HCT116 (cell line): ENCODE measurements around the gene IQCM. TPM values are rescaled to one million over a fixed set of nuclear protein-coding genes. Genes with fewer than 3 reads are reported as not detected.

ENCODE experiments used
- ATAC-seq: fragments of 200-7000 bp; cut with Tn5 transposase; 2 replicates; pipeline ENCODE4 v1.9.1; 2020; ENCODE audit warnings: mild to moderate bottlenecking, moderate library complexity
- BruUV-seq: library from RNA; stranded (reverse); fragments of 400-500 nt; replicated peaks from 2 replicates; lab custom pipeline; 2021; lab: Mats Ljungman, UMichigan
- CTCF ChIA-PET: fragments of 300-600 bp; sonication (Branson Sonifier 250); formaldehyde crosslinking; loops from one replicate; lab custom pipeline; 2021; ENCODE audit warnings: antibody characterized with exemption; lab: Charles Lee
- POLR2A ChIA-PET: fragments of 300-600, 350-600 bp; sonication (Branson Sonifier 250); formaldehyde crosslinking; loops from one replicate; lab custom pipeline; 2021; ENCODE audit warnings: antibody characterized with exemption; lab: Charles Lee
- RAD21 ChIA-PET, 2 experiments: fragments of 300-600 bp; sonication (Branson Sonifier 250); formaldehyde crosslinking; loops; one replicate each; lab custom pipeline; 2023; ENCODE audit warnings: low total read pairs in 2 of 2; ENCODE audit not compliant: uncharacterized antibody in 2 of 2, unreplicated experiment in 2 of 2, low non-redundant PET in 1 of 2; lab: Charles Lee
- DNase-seq: peaks from one replicate; pipeline ENCODE4 v3.0.0-alpha.2; 2010; ENCODE audit warnings: low read depth, low spot score
- H2AFZ ChIP-seq: fragments of 200-600 bp; shearing (Covaris generic), sonication (generic); 2 replicates; pipeline ENCODE4 v1.6.1; 2017; ENCODE audit warnings: low read depth, mixed run types, mixed read lengths, antibody characterized with exemption, low read length; ENCODE audit not compliant: poor library complexity, severe bottlenecking
- H3K27ac ChIP-seq: 2 replicates; pipeline ENCODE4 v1.5.1; 2012; ENCODE audit warnings: low read depth, low read length
- H3K27me3 ChIP-seq: fragments of 200-600 bp; sonication (generic); 2 replicates; pipeline ENCODE4 v1.6.1; 2016; ENCODE audit warnings: mixed run types, low read length, mixed read lengths; ENCODE audit not compliant: insufficient read depth
- H3K36me3 ChIP-seq, 2 experiments: fragments of 200-500 bp in 1 of 2; fragments of 200-600 bp in 1 of 2; sonication (Bioruptor generic) in 1 of 2; sonication (generic) in 1 of 2; 2 replicates each; pipeline versions ENCODE4 v1.5.1 to v1.6.1; 2014 to 2016; ENCODE audit warnings: low read length in 2 of 2, inconsistent platforms in 1 of 2, mixed read lengths in 1 of 2, mixed run types in 1 of 2; ENCODE audit not compliant: insufficient read depth in 2 of 2, control insufficient read depth in 1 of 2
- H3K4me1 ChIP-seq, 2 experiments: fragments of 200-600 bp in 1 of 2; sonication (generic) in 1 of 2; 2 replicates each; pipeline versions ENCODE4 v1.5.1 to v1.6.1; 2012 to 2017; ENCODE audit warnings: low read length in 2 of 2, inconsistent platforms in 1 of 2, mild to moderate bottlenecking in 1 of 2, mixed read lengths in 1 of 2, mixed run types in 1 of 2, moderate library complexity in 1 of 2; ENCODE audit not compliant: insufficient read depth in 2 of 2, control insufficient read depth in 1 of 2
- H3K4me2 ChIP-seq: fragments of 200-600 bp; sonication (generic); 2 replicates; pipeline ENCODE4 v1.6.1; 2017; ENCODE audit warnings: mixed run types, low read length, mixed read lengths
- H3K4me3 ChIP-seq, 2 experiments: fragments of 200-600 bp in 1 of 2; sonication (generic) in 1 of 2; replicated peaks in 1 of 2; 2 replicates each; pipeline ENCODE4 v1.5.1; 2011 to 2016; ENCODE audit warnings: low read length in 2 of 2, control low read depth in 1 of 2, low read depth in 1 of 2, mild to moderate bottlenecking in 1 of 2, mixed read lengths in 1 of 2, mixed run types in 1 of 2
- H3K79me2 ChIP-seq: fragments of 200-600 bp; sonication (generic); 2 replicates; pipeline ENCODE4 v1.6.1; 2017; ENCODE audit warnings: mild to moderate bottlenecking, mixed run types, low read length, moderate library complexity, mixed read lengths; ENCODE audit not compliant: insufficient read depth
- H3K9ac ChIP-seq: fragments of 200-600 bp; sonication (generic); 2 replicates; pipeline ENCODE4 v1.6.1; 2016; ENCODE audit warnings: low read length, mixed read lengths
- H3K9me2 ChIP-seq: fragments of 200-600 bp; sonication (generic), shearing (Covaris generic); 2 replicates; pipeline ENCODE4 v1.6.1; 2017; ENCODE audit warnings: mixed run types, mild to moderate bottlenecking, moderate library complexity; ENCODE audit not compliant: insufficient read depth
- H3K9me3 ChIP-seq, 2 experiments: fragments of 200-500 bp in 1 of 2; fragments of 200-600 bp in 1 of 2; sonication (Bioruptor generic) in 1 of 2; sonication (generic) in 1 of 2; 2 replicates each; pipeline ENCODE4 v1.6.1; 2014 to 2017; ENCODE audit warnings: low read length in 2 of 2, mixed read lengths in 2 of 2, inconsistent platforms in 1 of 2, low read depth in 1 of 2, mild to moderate bottlenecking in 1 of 2, mixed run types in 1 of 2, moderate library complexity in 1 of 2; ENCODE audit not compliant: control insufficient read depth in 1 of 2, insufficient read depth in 1 of 2
- H4K20me1 ChIP-seq: fragments of 200-600 bp; sonication (generic), shearing (Covaris generic); 2 replicates; pipeline ENCODE4 v1.6.1; 2017; ENCODE audit warnings: mixed run types, mild to moderate bottlenecking, moderate library complexity; ENCODE audit not compliant: insufficient read depth
- ATF3 ChIP-seq: IDR thresholded peaks from 2 replicates; pipeline ENCODE4 v1.6.1; 2012
- CEBPB ChIP-seq: IDR thresholded peaks from 2 replicates; pipeline ENCODE4 v1.6.1; 2012; ENCODE audit warnings: low read depth
- CTCF ChIP-seq, 3 experiments: fragments of 200-600 bp in 1 of 3; sonication (generic) in 1 of 3; IDR thresholded peaks in 2 of 3; conservative IDR thresholded peaks in 1 of 3; 2 replicates each; pipeline ENCODE4 v1.5.1; 2012 to 2017; ENCODE audit warnings: low read depth in 2 of 3, low read length in 2 of 3, antibody characterized with exemption in 1 of 3, borderline replicate concordance in 1 of 3, control low read depth in 1 of 3, mild to moderate bottlenecking in 1 of 3, mixed read lengths in 1 of 3, mixed run types in 1 of 3, moderate library complexity in 1 of 3; ENCODE audit not compliant: insufficient read depth in 1 of 3
- EGR1 ChIP-seq: IDR thresholded peaks from 2 replicates; pipeline ENCODE4 v1.6.1; 2012; ENCODE audit warnings: low read depth
- EZH2 ChIP-seq: fragments of 200-600 bp; sonication (generic); IDR thresholded peaks from 2 replicates; pipeline ENCODE4 v1.6.1; 2017; ENCODE audit warnings: antibody characterized with exemption, mixed run types
- EZH2phosphoT487 ChIP-seq: fragments of 200-600 bp; IDR thresholded peaks from 2 replicates; pipeline ENCODE4 v1.6.1; 2018; ENCODE audit warnings: antibody characterized with exemption, borderline replicate concordance
- FOSL1 ChIP-seq: IDR thresholded peaks from 2 replicates; pipeline ENCODE4 v1.6.1; 2012; ENCODE audit warnings: low read depth
- JUND ChIP-seq: IDR thresholded peaks from 2 replicates; pipeline ENCODE4 v1.6.1; 2012
- POLR2A ChIP-seq: IDR thresholded peaks from 2 replicates; pipeline ENCODE4 v1.7.0; 2011; ENCODE audit warnings: borderline replicate concordance; ENCODE audit not compliant: insufficient read depth, insufficient read length; ENCODE audit errors: extremely low read depth
- POLR2AphosphoS5 ChIP-seq: IDR thresholded peaks from 2 replicates; pipeline ENCODE4 v1.6.1; 2011; ENCODE audit warnings: mild to moderate bottlenecking, low read depth, low read length, moderate library complexity
- RAD21 ChIP-seq: IDR thresholded peaks from 2 replicates; pipeline ENCODE4 v1.6.1; 2012; ENCODE audit warnings: low read depth, mild to moderate bottlenecking
- REST ChIP-seq: IDR thresholded peaks from 2 replicates; pipeline ENCODE4 v1.6.1; 2012; ENCODE audit warnings: low read depth
- SIN3A ChIP-seq: IDR thresholded peaks from 2 replicates; pipeline ENCODE4 v1.6.1; 2012; ENCODE audit warnings: low read depth
- SP1 ChIP-seq: IDR thresholded peaks from 2 replicates; pipeline ENCODE4 v1.6.1; 2012; ENCODE audit warnings: low read depth
- SRF ChIP-seq: IDR thresholded peaks from 2 replicates; pipeline ENCODE4 v1.6.1; 2012; ENCODE audit warnings: low read depth
- TCF7L2 ChIP-seq: IDR thresholded peaks from 2 replicates; pipeline ENCODE4 v1.7.0; 2011; ENCODE audit warnings: borderline replicate concordance, inconsistent platforms; ENCODE audit not compliant: insufficient read depth, insufficient read length; ENCODE audit errors: extremely low read depth
- YY1 ChIP-seq: IDR thresholded peaks from 2 replicates; pipeline ENCODE4 v1.6.1; 2011; ENCODE audit warnings: low read length, low read depth, moderate library complexity, mild to moderate bottlenecking; ENCODE audit not compliant: insufficient replicate concordance; ENCODE audit errors: extremely low read depth
- ZBTB33 ChIP-seq: IDR thresholded peaks from 2 replicates; pipeline ENCODE4 v1.6.1; 2011; ENCODE audit warnings: mild to moderate bottlenecking, low read length, moderate library complexity; ENCODE audit not compliant: insufficient replicate concordance; ENCODE audit errors: extremely low read depth
- ZFX ChIP-seq: fragments of 450-650 bp; IDR thresholded peaks from 2 replicates; pipeline ENCODE4 v1.6.1; 2017
- ZNF274 ChIP-seq: fragments of 200-500 bp; sonication (Bioruptor generic); IDR thresholded peaks from 2 replicates; pipeline ENCODE4 v1.6.1; 2014; ENCODE audit warnings: mild to moderate bottlenecking, low read depth, low read length, inconsistent platforms
- intact Hi-C: fragments of 100-400 bp; cut with micrococcal nuclease; formaldehyde crosslinking; loops from 2 replicates; pipeline ENCODE4 v1.10.0; 2022
- total RNA-seq: library from RNA; stranded (reverse); gene quantifications from one replicate; pipeline ENCODE4 v1.2.1, GENCODE V29; 2021; ENCODE audit not compliant: unreplicated experiment

IQCM gene
- total RNA-seq, 1 experiment from 2014 or later, result 0.20 TPM

GRCh38 chr4:149719357-149719756 is 96.3 kb downstream of the IQCM start (continued):
- no peak for TF ChIP-seq REST
- no peak for TF ChIP-seq CTCF (IDR thresholded peaks at IDR 0.05 in 2 of 3, conservative IDR thresholded peaks at IDR 0.05 in 1 of 3; ENCODE audit: borderline replicate concordance in 1 of 3, insufficient read depth in 1 of 3, low read depth in 2 of 3, low read length in 2 of 3)
- TF ChIP-seq, all 23 proteins: peak for 0

- H3K9me2 ChIP-seq, result no peaks in the 10 kb centered on the region; the same call in 1 of the 2 replicates
- DNase-seq, result no peak
- ChIA-PET RAD21 (no interaction called here), CTCF (no interaction called here), POLR2A (no interaction called here)
- H3K36me3 ChIP-seq, result no peaks in the 10 kb centered on the region
- no TSS peak for BruUV-seq
- no peaks in the 10 kb centered on the region for H3K27me3 ChIP-seq
- H3K4me3 ChIP-seq, result no peak overlapping the region
- no peak overlapping the region for H3K27ac ChIP-seq
- no peak overlapping the region for H3K9ac ChIP-seq
- H3K4me1 ChIP-seq, result no peaks in the 10 kb centered on the region
- H2AFZ ChIP-seq, result no peak overlapping the region
- no peak overlapping the region for H3K4me2 ChIP-seq
- no peaks in the 10 kb centered on the region for H3K79me2 ChIP-seq
- no peaks in the 10 kb centered on the region for H4K20me1 ChIP-seq
- no peak for ATAC-seq
- H3K9me3 ChIP-seq, result peaks cover 0 to 6% of the 10 kb centered on the region in 2 experiments; a peak in 1 of 4 replicates
- intact Hi-C loops, result no loop called here
- TF ChIP-seq FOSL1, result no peak
- TF ChIP-seq POLR2A, result no peak
- no peak for TF ChIP-seq SP1
- no peak for TF ChIP-seq SIN3A
- no peak for TF ChIP-seq SRF
- no peak for TF ChIP-seq CEBPB
- no peak for TF ChIP-seq RAD21
- TF ChIP-seq POLR2AphosphoS5, result no peak
- no peak for TF ChIP-seq ZFX
- no peak for TF ChIP-seq TCF7L2
- no peak for TF ChIP-seq ZNF274
- TF ChIP-seq ZBTB33, result no peak
- no peak for TF ChIP-seq EGR1
- TF ChIP-seq EZH2phosphoT487, result no peak
- TF ChIP-seq JUND, result no peak
- no peak for TF ChIP-seq EZH2
- no peak for TF ChIP-seq ATF3
- TF ChIP-seq YY1, result no peak
These were observed 97.1 kb downstream of the IQCM start for GRCh38 chr4:149718500-149718899.
